GM19328 (cell line): ENCODE measurements around the gene LRRN2.

Source experiments
- ATAC-seq: cut with Tn5 transposase; IDR thresholded peaks from one replicate; pipeline ENCODE4 v1.9.1; 2021; ENCODE audit warnings: mild to moderate bottlenecking, moderate library complexity; ENCODE audit not compliant: unreplicated experiment

The LRRN2 gene

DNA sequence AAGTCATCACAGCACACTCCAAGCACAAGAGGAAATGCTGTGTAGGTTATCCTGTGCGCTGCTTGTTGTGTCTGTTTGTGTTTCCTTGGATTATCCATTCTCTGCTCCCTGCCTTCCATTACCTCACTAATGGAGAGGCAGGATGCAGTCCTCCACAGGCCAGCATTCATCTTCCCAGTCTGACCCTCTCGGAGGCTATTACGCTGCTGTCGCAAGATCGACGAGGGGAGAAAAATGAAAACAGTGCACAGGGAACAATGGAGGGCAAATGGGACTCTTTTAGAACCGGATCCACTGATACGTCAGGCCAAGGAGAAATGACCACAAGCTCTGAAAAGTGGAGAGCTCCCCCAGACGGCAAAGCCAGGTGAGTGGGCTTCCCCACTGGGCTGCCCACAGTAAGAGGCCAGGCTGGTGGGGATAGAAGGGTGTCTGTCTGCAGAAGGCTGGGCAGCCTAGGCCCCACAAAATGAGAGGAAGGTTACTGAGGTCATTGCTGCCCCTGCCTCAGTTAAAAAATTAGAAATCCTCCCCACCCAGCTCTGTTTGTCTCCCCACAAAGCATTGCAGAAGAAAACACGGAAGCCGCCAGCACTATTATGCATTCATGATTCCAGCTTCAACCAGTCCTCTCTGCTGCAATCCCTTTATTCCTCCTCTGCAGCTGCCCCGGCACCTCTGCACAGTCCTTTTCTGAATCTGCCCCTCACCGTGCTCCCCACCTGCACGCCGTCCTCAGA, 21.7 kb downstream of the LRRN2 start:
- ATAC-seq, result no peak

DNA sequence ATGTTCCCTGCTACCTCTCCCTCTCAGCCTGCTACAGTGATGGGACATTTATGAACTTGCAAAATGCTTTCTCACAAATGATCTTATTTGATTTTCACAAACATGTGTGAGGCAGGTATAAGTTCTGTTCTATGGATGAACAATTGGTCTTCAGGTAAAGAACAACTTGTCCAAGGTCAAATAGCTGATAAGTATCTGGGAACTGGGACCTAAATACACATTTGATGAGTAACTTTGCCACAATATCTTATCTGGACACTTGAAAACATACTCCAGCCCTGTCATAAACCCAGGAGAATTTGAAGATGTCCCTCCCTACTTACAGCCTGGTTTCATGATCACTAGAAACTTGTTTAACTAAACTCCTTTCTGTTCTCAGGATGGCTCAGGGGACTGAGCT, 23.0 kb downstream of the LRRN2 start:
- ATAC-seq, result no peak

DNA sequence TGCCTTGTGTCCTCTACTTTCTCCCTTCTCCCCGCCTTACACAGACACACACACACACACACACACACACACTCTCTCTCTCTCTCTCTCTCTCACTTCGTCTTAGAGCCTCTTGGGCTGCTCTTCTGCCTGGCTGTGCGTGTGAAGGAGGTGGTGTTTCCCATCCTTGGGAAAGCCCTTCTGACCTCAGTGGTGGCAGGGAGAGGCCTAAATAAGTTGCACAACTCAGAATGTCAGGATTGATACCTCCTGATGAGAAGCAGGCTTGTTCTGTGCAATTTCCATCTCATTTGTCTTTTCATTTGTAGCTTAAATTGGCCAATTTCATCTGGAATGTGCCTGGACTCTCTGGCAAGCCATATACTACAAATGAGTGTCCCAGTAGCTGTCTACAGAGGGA, 25.0 kb downstream of the LRRN2 start:
- no peak for ATAC-seq

DNA sequence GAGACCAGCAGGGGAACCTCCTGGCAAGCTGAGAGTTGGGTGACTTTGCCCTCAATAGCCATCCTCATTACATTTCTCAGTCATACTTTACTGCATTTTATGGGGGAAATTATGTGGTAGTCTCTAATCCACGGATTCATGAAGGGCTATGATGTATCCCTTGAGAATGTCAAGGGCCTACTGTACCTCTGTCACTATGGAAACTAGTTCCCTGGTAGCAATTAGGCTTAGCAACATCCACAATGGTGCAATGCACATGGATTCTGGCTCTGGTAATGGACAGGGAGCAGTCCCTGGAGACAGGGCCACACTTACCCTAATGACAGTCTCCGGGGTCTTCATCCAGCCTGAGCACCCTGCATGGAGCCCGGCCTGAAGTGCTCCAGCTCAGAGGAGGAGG, 26.5 kb downstream of the LRRN2 start:
- ATAC-seq, result no peak

DNA sequence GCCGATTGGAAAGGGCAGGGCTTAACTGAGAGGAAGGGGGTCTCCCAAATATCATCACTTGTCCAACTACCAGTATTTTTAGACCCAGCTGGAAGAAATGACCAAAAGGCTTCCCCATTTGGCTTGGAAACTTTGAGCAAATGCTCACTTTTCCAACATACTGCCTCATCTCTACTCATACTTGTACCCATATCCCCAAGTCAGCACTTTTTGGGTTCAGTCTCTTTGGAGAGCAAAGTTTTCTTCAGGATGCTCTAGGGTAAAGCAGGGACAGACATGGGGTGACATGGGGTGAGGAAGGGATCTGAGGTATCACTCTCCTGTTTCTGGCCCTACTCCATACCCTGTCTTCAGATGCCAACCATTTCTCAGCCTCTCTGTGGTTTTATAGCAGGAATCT, 27.2 kb downstream of the LRRN2 start:
- no peak for ATAC-seq

- no peak for ATAC-seq
These were observed 31.8 kb downstream of the LRRN2 start for GRCh38 chr1:204653590-204654340.

- no peak for ATAC-seq
These were observed 33.0 kb downstream of the LRRN2 start for GRCh38 chr1:204652497-204652896.

- ATAC-seq, result no peak
These were observed 33.6 kb downstream of the LRRN2 start for GRCh38 chr1:204651843-204652421.

GRCh38 chr1:204650911-204651570, 34.5 kb downstream of the LRRN2 start:
- no peak for ATAC-seq

- ATAC-seq, result no peak
These were observed 35.6 kb downstream of the LRRN2 start for GRCh38 chr1:204649721-204650521.

- ATAC-seq, result no peak
These were observed 37.0 kb downstream of the LRRN2 start for GRCh38 chr1:204648576-204648975.

- ATAC-seq, result no peak
These were observed 37.8 kb downstream of the LRRN2 start for GRCh38 chr1:204647805-204648153.

DNA sequence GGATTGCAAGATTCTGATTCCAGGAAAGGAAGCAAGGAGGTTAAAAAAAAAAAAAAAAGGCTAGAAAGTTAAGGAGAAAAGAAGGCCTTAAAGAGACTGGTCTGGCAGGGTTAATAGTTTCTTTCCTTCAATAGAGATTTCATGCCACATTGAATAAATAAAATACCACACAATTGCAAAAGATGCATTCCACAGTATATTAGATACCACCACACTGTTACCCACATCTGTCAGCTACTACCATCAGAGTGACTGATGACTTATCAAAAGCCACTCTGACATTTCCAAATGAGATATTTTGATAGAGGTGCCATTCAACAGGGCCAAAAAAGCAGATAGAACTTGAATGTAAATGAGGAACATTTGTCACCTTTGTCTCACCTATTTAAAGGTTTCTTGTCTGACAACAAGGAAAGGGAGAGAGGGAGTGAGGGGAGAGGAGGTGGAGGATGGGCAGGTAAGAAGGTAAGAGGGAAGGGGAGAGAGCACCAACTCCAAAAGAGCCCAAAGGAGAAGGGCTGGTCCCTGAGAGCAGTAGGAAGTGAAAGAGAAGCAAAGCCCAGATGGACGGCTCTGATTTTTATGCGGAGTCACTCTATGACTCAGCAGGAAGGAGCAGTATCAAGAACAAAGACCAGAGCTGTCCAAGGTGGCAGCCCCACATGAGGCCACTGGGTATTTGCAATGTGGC, 38.3 kb downstream of the LRRN2 start:
- ATAC-seq, result no peak

DNA sequence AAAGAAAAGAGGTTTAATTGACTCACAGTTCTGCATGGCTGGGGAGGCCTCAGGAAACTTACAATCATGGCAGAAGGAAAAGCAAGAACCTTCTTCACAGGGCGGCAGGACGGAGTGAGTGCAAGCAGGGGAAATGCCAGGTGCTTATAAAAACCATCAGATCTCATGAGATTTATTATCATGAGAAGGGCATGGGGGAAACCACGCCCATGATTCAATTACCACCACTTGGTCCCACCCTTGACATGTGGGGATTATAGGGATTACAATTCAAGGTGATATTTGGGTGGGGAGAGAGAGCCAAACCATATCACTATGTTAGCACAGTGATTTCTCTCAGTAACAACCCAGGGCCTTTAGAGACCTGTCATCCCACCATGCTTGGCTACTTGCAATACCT, 39.9 kb downstream of the LRRN2 start:
- no peak for ATAC-seq

GRCh38 chr1:204645251-204645650, 40.3 kb downstream of the LRRN2 start:
- ATAC-seq, result no peak

DNA sequence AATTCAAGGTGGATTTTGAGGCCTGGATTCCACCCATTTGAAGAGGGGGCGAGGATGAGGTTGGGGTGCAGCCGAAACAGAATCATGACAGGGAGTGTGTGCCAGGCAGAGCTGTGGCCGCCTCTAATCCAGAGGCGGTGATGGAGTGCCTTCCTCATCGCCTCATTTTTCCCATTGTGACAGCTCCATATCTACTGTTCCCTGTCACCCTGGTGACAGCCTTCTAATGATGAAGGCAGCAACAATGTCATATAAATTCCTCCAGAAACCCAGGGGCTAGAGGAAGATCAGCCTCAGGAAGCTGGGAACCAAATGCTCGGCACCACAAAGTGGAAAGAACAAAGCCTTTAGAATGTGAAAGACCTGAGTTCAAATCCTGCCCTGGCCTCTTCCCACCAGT, 42.0 kb downstream of the LRRN2 start:
- no peak for ATAC-seq

- no peak for ATAC-seq
These were observed 43.6 kb downstream of the LRRN2 start for GRCh38 chr1:204641936-204642335.

DNA sequence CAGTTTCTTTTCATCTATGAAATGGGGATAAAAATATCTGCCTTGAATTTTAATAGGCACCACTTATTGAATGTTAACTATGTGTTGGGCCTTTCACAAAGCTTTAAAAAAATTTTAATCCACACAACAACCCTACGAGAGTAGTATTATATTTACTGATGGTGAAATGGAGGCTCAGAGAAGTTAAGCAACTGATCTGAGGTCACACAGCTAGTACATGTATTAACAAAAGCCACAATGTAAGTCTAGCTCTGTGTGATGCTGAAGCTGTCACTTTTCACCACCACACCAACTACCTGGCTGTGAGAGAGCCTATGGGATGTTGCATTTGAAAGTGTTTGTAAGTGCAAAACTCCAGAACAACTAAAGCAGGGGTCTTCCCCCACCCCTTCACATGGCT, 44.1 kb downstream of the LRRN2 start:
- no peak for ATAC-seq

DNA sequence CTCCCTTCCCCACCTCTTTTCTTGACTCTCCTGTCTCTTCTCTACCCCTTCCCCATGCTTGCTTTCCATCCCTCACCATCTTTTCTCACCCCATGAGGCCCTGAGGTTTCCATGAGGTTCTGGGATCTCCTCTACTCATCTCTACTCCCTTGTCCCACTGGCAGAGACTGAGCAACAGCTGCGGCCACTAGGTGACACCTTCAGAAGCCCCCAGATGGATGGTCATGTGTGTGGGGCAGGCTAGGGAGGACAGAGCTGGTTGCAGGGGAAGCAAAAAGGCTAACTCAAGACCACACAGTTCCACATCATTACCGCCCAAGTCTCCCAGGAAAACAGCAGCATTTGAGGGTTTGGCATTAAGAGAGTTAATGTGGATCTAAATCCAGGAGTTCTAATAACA, 45.0 kb downstream of the LRRN2 start:
- ATAC-seq, result no peak

- ATAC-seq, result no peak
These were observed 51.2 kb downstream of the LRRN2 start for GRCh38 chr1:204634260-204634910.
